Caco-2 (cell line): ENCODE data around the gene LMO3. TPM values are rescaled to one million over a fixed set of nuclear protein-coding genes. Genes with fewer than 3 reads are reported as not detected.

Source experiments
- BruUV-seq: library from RNA; stranded (reverse); fragments of 400-500 nt; replicated peaks from 2 replicates; lab custom pipeline; 2021; lab: Mats Ljungman, UMichigan
- CTCF ChIA-PET: fragments of 300-600 bp; sonication (Branson Sonifier 250); formaldehyde crosslinking; loops from one replicate; lab custom pipeline; 2022; ENCODE audit warnings: antibody characterized with exemption; lab: Charles Lee
- POLR2A ChIA-PET: fragments of 300-600 bp; sonication (Branson Sonifier 250); formaldehyde crosslinking; loops from one replicate; lab custom pipeline; 2022; ENCODE audit warnings: antibody characterized with exemption; lab: Charles Lee
- DNase-seq, 2 experiments: peaks; one replicate each; pipeline versions ENCODE4 v3.0.0 to v3.0.0-alpha.2; 2020 to 2022
- H3K27me3 ChIP-seq: replicated peaks from 2 replicates; pipeline ENCODE4 v1.6.0; 2011; ENCODE audit warnings: low read length; ENCODE audit not compliant: control insufficient read depth, insufficient read depth
- H3K36me3 ChIP-seq: 2 replicates; pipeline ENCODE4 v1.5.1; 2011; ENCODE audit warnings: low read length; ENCODE audit not compliant: control insufficient read depth, insufficient read depth
- H3K4me1 ChIP-seq: fragments of 250-450 bp; sonication (Bioruptor Pico); 2 replicates; pipeline ENCODE4 v1.5.1; 2020; ENCODE audit warnings: mild to moderate bottlenecking
- H3K4me3 ChIP-seq: 2 replicates; pipeline ENCODE4 v1.5.1; 2011; ENCODE audit warnings: low read depth, mild to moderate bottlenecking, control low read depth, low read length
- H3K9me3 ChIP-seq: fragments of 250-450 bp; sonication (Bioruptor Pico); 2 replicates; pipeline ENCODE4 v1.5.1; 2020; ENCODE audit warnings: mild to moderate bottlenecking, moderate library complexity
- H3K27ac Mint-ChIP-seq: one replicate; pipeline ENCODE4 v1.8.0; 2022; ENCODE audit warnings: mixed read lengths; ENCODE audit not compliant: unreplicated experiment
- H3K27me3 Mint-ChIP-seq: one replicate; pipeline ENCODE4 v1.8.0; 2022; ENCODE audit warnings: mixed read lengths; ENCODE audit not compliant: insufficient read depth, unreplicated experiment
- H3K36me3 Mint-ChIP-seq: one replicate; pipeline ENCODE4 v1.8.0; 2022; ENCODE audit warnings: mild to moderate bottlenecking, mixed read lengths; ENCODE audit not compliant: insufficient read depth, unreplicated experiment
- H3K4me1 Mint-ChIP-seq: one replicate; pipeline ENCODE4 v1.8.0; 2022; ENCODE audit warnings: low read depth, mixed read lengths; ENCODE audit not compliant: unreplicated experiment
- H3K4me3 Mint-ChIP-seq: one replicate; pipeline ENCODE4 v1.8.0; 2022; ENCODE audit warnings: mild to moderate bottlenecking, moderate library complexity, mixed read lengths; ENCODE audit not compliant: unreplicated experiment
- H3K9me3 Mint-ChIP-seq: one replicate; pipeline ENCODE4 v1.8.0; 2022; ENCODE audit warnings: mixed read lengths; ENCODE audit not compliant: unreplicated experiment
- CTCF ChIP-seq, 2 experiments: fragments of 200-600 bp in 1 of 2; IDR thresholded peaks; 1 replicate in 1 of 2; 2 replicates in 1 of 2; pipeline versions ENCODE4 v1.5.1 to v1.8.0; 2011 to 2022; ENCODE audit warnings: antibody characterized with exemption in 1 of 2, control low read depth in 1 of 2, inconsistent platforms in 1 of 2, low read depth in 1 of 2, low read length in 1 of 2, mild to moderate bottlenecking in 1 of 2, moderate library complexity in 1 of 2; ENCODE audit not compliant: insufficient read depth in 1 of 2, severe bottlenecking in 1 of 2, unreplicated experiment in 1 of 2
- intact Hi-C: fragments of 100-400 bp; cut with micrococcal nuclease; formaldehyde crosslinking; loops from one replicate; pipeline ENCODE4 v1.10.0; 2022; ENCODE audit not compliant: unreplicated experiment
- total RNA-seq: library from RNA; stranded (reverse); gene quantifications from 2 replicates; pipeline ENCODE4 v1.2.3, GENCODE V29; 2022

LMO3 gene
- total RNA-seq, 1 experiment from 2014 or later, result not detected

DNA sequence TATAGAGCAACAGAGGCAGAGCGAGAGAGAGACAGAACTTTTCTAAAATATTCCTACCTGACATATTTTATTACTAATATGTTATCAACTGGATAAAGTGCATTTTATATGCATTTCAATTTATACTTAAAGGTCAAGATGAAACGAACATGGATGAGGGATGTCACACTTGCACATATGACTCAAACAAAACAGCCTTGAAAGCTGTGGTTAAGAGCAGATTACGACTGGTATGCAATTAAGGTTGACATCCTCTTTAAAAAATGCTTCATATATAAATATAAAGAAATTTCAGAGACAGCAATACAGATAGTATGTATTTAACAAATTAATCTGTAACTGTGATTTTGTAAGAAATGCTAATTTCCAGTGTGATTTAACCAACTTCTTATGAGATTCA is 52.5 kb downstream of the LMO3 start:
- H3K9me3 ChIP-seq, result no peaks in the 10 kb centered on the region
- no peak overlapping the region for H3K4me3 ChIP-seq
- CTCF ChIA-PET, result no interaction called here
- POLR2A ChIA-PET, result no interaction called here
- Mint-ChIP-seq H3K36me3 (no peaks in the 10 kb centered on the region), H3K4me1 (no peaks in the 10 kb centered on the region), H3K27ac (no peak overlapping the region), H3K4me3 (no peak overlapping the region), H3K9me3 (no peaks in the 10 kb centered on the region), H3K27me3 (peaks cover 3% of the 10 kb centered on the region)
- H3K27me3 ChIP-seq, result no peaks in the 10 kb centered on the region
- intact Hi-C loops, result no loop called here
- H3K36me3 ChIP-seq, result no peaks in the 10 kb centered on the region
- TF ChIP-seq CTCF (IDR thresholded peaks at IDR 0.05; ENCODE audit: insufficient read depth in 1 of 2, low read depth in 1 of 2, low read length in 1 of 2, severe bottlenecking in 1 of 2, unreplicated experiment in 1 of 2), result no peak
- H3K4me1 ChIP-seq, result no peaks in the 10 kb centered on the region
- DNase-seq, result no peak
- BruUV-seq, result no TSS peak

DNA sequence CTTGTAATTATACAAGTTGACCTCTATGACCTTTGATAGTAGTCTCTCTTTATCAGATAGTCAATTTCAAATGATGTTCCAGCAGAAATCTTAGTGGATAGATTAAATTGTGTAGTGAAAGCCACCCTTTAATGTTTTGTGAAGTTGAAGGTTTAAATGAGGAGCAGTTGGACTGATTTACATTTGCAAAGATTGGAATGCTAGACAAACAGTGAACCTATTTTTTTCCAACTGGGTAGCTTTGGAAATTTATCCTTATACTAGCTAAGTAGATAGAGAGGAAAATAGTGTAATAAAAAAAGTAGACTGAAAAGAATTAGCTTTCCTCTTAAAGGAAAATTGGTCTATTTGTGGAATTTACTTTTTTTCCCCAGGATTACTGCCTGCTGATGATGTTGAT is 53.7 kb downstream of the LMO3 start:
- intact Hi-C loops, result no loop called here
- ChIA-PET POLR2A (no interaction called here), CTCF (no interaction called here)
- H3K4me1 ChIP-seq, result no peaks in the 10 kb centered on the region
- H3K27ac Mint-ChIP-seq, result no peak overlapping the region
- no peak overlapping the region for H3K4me3 Mint-ChIP-seq
- TF ChIP-seq CTCF (IDR thresholded peaks at IDR 0.05; ENCODE audit: insufficient read depth in 1 of 2, low read depth in 1 of 2, low read length in 1 of 2, severe bottlenecking in 1 of 2, unreplicated experiment in 1 of 2), result no peak
- no peaks in the 10 kb centered on the region for H3K9me3 Mint-ChIP-seq
- no peaks in the 10 kb centered on the region for H3K9me3 ChIP-seq
- BruUV-seq, result no TSS peak
- DNase-seq, result no peak
- no peak overlapping the region for H3K4me3 ChIP-seq
- no peaks in the 10 kb centered on the region for H3K27me3 ChIP-seq
- H3K27me3 Mint-ChIP-seq, result peaks cover 3% of the 10 kb centered on the region
- no peaks in the 10 kb centered on the region for H3K4me1 Mint-ChIP-seq
- no peaks in the 10 kb centered on the region for H3K36me3 Mint-ChIP-seq
- H3K36me3 ChIP-seq, result no peaks in the 10 kb centered on the region

- Histone ChIP-seq H3K9me3 (no peaks in the 10 kb centered on the region), H3K4me1 (no peaks in the 10 kb centered on the region), H3K36me3 (no peaks in the 10 kb centered on the region), H3K4me3 (no peak overlapping the region), H3K27me3 (no peaks in the 10 kb centered on the region)
- Mint-ChIP-seq H3K27me3 (no peaks in the 10 kb centered on the region), H3K9me3 (no peaks in the 10 kb centered on the region), H3K27ac (no peak overlapping the region), H3K36me3 (no peaks in the 10 kb centered on the region), H3K4me3 (no peak overlapping the region), H3K4me1 (no peaks in the 10 kb centered on the region)
- CTCF ChIA-PET, result no interaction called here
- POLR2A ChIA-PET, result no interaction called here
- DNase-seq, result no peak
- intact Hi-C loops, result no loop called here
- no TSS peak for BruUV-seq
- TF ChIP-seq CTCF (IDR thresholded peaks at IDR 0.05; ENCODE audit: insufficient read depth in 1 of 2, low read depth in 1 of 2, low read length in 1 of 2, severe bottlenecking in 1 of 2, unreplicated experiment in 1 of 2), result no peak
These were observed 60.1 kb downstream of the LMO3 start for GRCh38 chr12:16545836-16546235.
